Ascending aorta (tissue), 2 donors: ENCODE data around the gene ATG13. TPM values are rescaled to one million over a fixed set of nuclear protein-coding genes. Genes with fewer than 3 reads are reported as not detected.
"Not testable (repeated sequence)": the region's sequence is repeated elsewhere in the genome, so short reads cannot be mapped to it uniquely, and the experiment has no call there.

ENCODE experiments used
- DNase-seq, 2 donors: peaks; one replicate each; pipeline ENCODE4 v3.0.0-alpha.2; 2019; ENCODE audit warnings: low spot score in 2 of 2
- H3K27ac ChIP-seq, 2 donors: fragments of 200-600 bp; sonication (generic); one replicate each; pipeline ENCODE4 v1.5.1; 2016 to 2017; ENCODE audit warnings: mild to moderate bottlenecking in 1 of 2
- H3K27me3 ChIP-seq: fragments of 200-600 bp; sonication (generic); one replicate; pipeline ENCODE4 v1.5.1; 2017
- H3K36me3 ChIP-seq, 2 donors: fragments of 200-600 bp; sonication (generic); one replicate each; pipeline ENCODE4 v1.5.1; 2016
- H3K4me1 ChIP-seq, 2 donors: fragments of 200-600 bp; sonication (generic); one replicate each; pipeline ENCODE4 v1.5.1; 2016 to 2017; ENCODE audit warnings: mild to moderate bottlenecking in 1 of 2
- H3K4me3 ChIP-seq, 2 donors: fragments of 200-600 bp; sonication (generic); one replicate each; pipeline ENCODE4 v1.5.1; 2016 to 2017; ENCODE audit warnings: mild to moderate bottlenecking in 1 of 2
- H3K9me3 ChIP-seq, 2 donors: fragments of 200-600 bp; sonication (generic); one replicate each; pipeline ENCODE4 v1.5.1; 2016
- intact Hi-C: fragments of 100-400 bp; cut with DNase I; formaldehyde crosslinking; loops from one replicate; pipeline ENCODE4 v1.15.1; 2023
- total RNA-seq: library from RNA; depleted of rRNA; stranded (reverse); fragments of >200 nt; gene quantifications from one replicate; pipeline ENCODE4 v1.1.0, GENCODE V29; 2016
- TF ChIP-seq, protein P1 (sequence below), 3 experiments: fragments of 200-600 bp in 2 of 3; fragments of 450-650 bp in 1 of 3; sonication (generic) in 2 of 3; IDR thresholded peaks; one replicate each; pipeline ENCODE4 v1.5.1; 2016 to 2019; ENCODE audit warnings: antibody characterized with exemption in 3 of 3, mild to moderate bottlenecking in 1 of 3, moderate library complexity in 1 of 3

Gene ATG13
- total RNA-seq, 1 donor from 2014 or later: 208 TPM

DNA sequence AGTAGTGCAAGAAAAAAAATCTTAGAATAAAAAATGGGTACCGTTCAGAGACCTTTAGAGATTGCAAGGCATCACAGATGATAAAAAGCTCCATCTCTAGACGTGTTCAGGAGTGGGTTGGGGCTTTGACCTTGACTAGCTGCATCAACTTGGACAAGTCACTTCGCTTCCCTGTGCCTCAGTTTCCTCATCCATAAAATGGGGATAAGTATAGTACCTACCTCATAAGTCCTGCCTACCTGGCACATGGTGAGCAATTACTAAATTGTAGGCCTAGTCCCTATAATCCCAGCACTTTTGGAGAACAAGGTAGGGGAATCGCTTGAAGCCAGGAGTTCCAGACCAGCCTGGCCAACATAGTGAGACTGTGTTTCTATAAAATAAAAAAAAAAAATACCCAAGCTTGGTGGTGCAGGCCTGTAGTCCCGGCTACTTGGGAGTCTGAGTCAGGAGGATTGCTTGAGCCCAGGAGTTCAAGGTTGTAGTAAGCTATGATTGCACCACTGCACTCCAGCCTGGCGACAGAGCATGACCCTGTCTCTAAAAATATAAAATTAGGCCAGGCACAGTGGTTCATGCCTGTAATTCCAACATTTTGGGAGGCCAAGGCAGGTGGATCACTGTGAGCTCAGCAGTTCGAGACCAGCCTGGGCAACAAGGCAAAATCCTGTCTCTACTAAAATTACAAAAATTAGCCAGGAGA, 95.7 kb downstream of the ATG13 start:
- H3K27me3 ChIP-seq: no peaks in the 10 kb centered on the region
- H3K4me3 ChIP-seq: no peak overlapping the region
- intact Hi-C loops: no loop called here
- peaks cover 0 to 7% of the 10 kb centered on the region in 2 donors for H3K36me3 ChIP-seq
- TF ChIP-seq, protein P1, sequence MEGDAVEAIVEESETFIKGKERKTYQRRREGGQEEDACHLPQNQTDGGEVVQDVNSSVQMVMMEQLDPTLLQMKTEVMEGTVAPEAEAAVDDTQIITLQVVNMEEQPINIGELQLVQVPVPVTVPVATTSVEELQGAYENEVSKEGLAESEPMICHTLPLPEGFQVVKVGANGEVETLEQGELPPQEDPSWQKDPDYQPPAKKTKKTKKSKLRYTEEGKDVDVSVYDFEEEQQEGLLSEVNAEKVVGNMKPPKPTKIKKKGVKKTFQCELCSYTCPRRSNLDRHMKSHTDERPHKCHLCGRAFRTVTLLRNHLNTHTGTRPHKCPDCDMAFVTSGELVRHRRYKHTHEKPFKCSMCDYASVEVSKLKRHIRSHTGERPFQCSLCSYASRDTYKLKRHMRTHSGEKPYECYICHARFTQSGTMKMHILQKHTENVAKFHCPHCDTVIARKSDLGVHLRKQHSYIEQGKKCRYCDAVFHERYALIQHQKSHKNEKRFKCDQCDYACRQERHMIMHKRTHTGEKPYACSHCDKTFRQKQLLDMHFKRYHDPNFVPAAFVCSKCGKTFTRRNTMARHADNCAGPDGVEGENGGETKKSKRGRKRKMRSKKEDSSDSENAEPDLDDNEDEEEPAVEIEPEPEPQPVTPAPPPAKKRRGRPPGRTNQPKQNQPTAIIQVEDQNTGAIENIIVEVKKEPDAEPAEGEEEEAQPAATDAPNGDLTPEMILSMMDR (IDR thresholded peaks at IDR 0.05): no peak
- H3K27ac ChIP-seq: peak overlapping the region; percentile 95 to 96
- no peak for DNase-seq
- peaks cover 5 to 37% of the 10 kb centered on the region in 2 donors for H3K4me1 ChIP-seq
- H3K9me3 ChIP-seq: no peaks in the 10 kb centered on the region

GRCh38 chr11:46717825-46718154, 100.4 kb downstream of the ATG13 start:
- H3K4me3 ChIP-seq, DNase-seq, intact Hi-C loops, H3K36me3 ChIP-seq, H3K27ac ChIP-seq, H3K9me3 ChIP-seq, H3K27me3 ChIP-seq: not testable (repeated sequence)
- peaks cover 5 to 20% of the 10 kb centered on the region in 2 donors for H3K4me1 ChIP-seq

GRCh38 chr11:46718155-46719019, 101.0 kb downstream of the ATG13 start:
- no peaks in the 10 kb centered on the region for H3K27me3 ChIP-seq
- TF ChIP-seq, protein P1 (IDR thresholded peaks at IDR 0.05): no peak
- intact Hi-C loops: no loop called here
- no peak for DNase-seq
- peaks cover 1 to 18% of the 10 kb centered on the region in 2 donors for H3K4me1 ChIP-seq
- H3K9me3 ChIP-seq: no peaks in the 10 kb centered on the region
- no peak overlapping the region for H3K4me3 ChIP-seq
- H3K27ac ChIP-seq: no peak overlapping the region
- H3K36me3 ChIP-seq: no peaks in the 10 kb centered on the region

GRCh38 chr11:46719048-46719542, 101.7 kb downstream of the ATG13 start, which contains the start of gene F2:
F2 (plus strand) TSS chr11:46719213; CDS start chr11:46719236, 23 bp downstream.
- intact Hi-C loops: no loop called here

GRCh38 chr11:46719543-46720218, 102.3 kb downstream of the ATG13 start:
- intact Hi-C loops: no loop called here
- H3K4me1 ChIP-seq: peaks cover 0 to 10% of the 10 kb centered on the region in 2 donors
- H3K27me3 ChIP-seq: no peaks in the 10 kb centered on the region
- H3K27ac ChIP-seq: no peak overlapping the region
- DNase-seq: no peak
- no peaks in the 10 kb centered on the region for H3K9me3 ChIP-seq
- TF ChIP-seq, protein P1 (IDR thresholded peaks at IDR 0.05): no peak
- no peak overlapping the region for H3K4me3 ChIP-seq
- no peaks in the 10 kb centered on the region for H3K36me3 ChIP-seq

More at GRCh38 chr11:46719048-46719542, 101.7 kb downstream of the ATG13 start, which contains the start of gene F2:
- H3K27me3 ChIP-seq: no peaks in the 10 kb centered on the region
- no peak within 1 kb of the TSS for H3K4me3 ChIP-seq
- TF ChIP-seq, protein P1 (IDR thresholded peaks at IDR 0.05): no peak
- H3K36me3 ChIP-seq: no peaks in the 10 kb centered on the region
- H3K4me1 ChIP-seq: peaks cover 0 to 12% of the 10 kb centered on the region in 2 donors
- no peaks in the 10 kb centered on the region for H3K9me3 ChIP-seq
- DNase-seq: no peak
- H3K27ac ChIP-seq: no peak within 1 kb of the TSS
